HFF-Myc (cell line): Measurements from ENCODE around the gene PAX2.

ENCODE experiments used
- DNase-seq: peaks from one replicate; pipeline ENCODE4 v3.0.0-alpha.2; 2011; ENCODE audit warnings: low read depth; ENCODE audit errors: extremely low read depth
- H3K4me3 ChIP-seq: replicated peaks from 2 replicates; pipeline ENCODE4 v1.5.1; 2011; ENCODE audit warnings: low read depth, mild to moderate bottlenecking, control low read depth, low read length
- CTCF ChIP-seq: IDR thresholded peaks from 2 replicates; pipeline ENCODE4 v1.5.1; 2012; ENCODE audit warnings: mild to moderate bottlenecking, low read depth, low read length, control low read depth; ENCODE audit errors: missing control alignments

Gene PAX2

DNA sequence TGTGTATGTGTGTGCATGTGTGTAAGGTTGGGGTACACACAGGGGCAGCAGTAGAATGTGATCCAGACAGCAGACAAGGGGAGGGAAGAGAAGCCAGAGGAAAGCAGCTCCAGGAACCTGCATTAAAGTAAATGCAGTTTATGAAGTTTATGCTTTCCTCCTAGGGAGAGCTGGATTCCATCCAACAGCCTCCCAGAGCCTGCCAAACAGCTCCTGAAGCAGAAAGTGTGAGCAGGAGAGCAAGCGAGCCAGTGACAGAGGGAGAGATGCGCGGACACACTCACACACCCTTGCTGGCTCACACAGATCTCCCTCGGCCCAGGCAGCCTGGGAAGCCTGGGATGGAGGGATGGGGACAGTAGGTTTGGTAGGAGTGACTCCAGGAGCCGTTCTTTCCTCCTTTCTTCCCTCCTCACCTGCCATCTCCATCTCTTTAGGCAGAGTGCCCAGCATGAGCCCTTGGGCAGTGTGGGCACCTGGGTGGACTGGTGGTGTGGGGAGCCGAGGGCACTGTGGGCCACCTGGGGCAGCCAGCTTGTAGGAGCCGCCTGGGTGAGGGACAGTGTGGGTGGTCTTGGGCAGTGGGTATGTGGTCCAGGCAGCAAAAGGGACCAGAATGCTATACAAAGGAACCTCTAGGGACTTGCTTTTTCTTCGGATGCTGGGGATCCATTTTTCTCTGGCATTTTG lies 46.1 kb downstream of the PAX2 start:
- no peak for DNase-seq
- H3K4me3 ChIP-seq = no peak overlapping the region
- no peak for TF ChIP-seq CTCF

GRCh38 chr10:100792574-100792973 lies 47.2 kb downstream of the PAX2 start:
- TF ChIP-seq CTCF = no peak
- H3K4me3 ChIP-seq = no peak overlapping the region
- no peak for DNase-seq

DNA sequence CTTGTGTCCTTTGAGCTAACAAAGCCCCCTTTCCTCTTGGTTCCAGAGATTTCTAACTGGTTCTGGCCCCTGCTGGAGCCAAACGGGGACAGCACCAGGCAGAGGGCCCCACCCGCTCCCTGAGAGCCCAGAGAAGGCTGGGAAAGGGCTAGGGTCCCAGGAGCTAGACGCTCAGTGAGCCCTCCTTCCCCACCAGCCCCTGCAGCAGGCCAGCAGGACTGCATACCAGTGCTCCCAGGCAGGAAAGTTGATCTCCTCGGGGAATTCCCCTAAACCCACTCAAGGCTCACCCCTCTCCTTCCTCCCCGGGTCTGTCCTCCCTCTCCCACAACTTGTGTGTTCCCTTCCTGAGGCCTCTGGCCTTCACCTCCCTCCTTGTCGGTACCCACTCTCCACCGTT lies 47.7 kb downstream of the PAX2 start:
- H3K4me3 ChIP-seq = no peak overlapping the region
- DNase-seq = no peak
- no peak for TF ChIP-seq CTCF

DNA sequence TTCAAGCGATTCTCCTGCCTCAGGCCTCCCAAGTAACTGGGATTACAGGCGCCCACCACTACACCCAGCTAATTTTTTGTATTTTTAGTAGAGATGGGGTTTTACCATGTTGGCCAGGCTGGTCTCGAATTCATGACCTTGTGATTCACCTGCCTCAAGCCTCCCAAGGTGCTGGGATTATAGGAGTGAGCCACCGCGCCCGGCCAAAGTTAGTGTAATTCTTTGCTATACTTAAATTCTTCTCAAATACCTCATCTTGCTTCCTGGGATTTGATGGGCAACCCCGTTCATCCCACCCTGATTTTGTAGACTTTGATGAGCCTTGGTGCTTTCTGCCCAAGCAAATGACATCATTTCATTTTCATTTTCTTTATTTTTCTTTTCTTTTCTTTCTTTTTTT lies 54.5 kb downstream of the PAX2 start:
- DNase-seq = no peak
- H3K4me3 ChIP-seq = no peak overlapping the region

DNA sequence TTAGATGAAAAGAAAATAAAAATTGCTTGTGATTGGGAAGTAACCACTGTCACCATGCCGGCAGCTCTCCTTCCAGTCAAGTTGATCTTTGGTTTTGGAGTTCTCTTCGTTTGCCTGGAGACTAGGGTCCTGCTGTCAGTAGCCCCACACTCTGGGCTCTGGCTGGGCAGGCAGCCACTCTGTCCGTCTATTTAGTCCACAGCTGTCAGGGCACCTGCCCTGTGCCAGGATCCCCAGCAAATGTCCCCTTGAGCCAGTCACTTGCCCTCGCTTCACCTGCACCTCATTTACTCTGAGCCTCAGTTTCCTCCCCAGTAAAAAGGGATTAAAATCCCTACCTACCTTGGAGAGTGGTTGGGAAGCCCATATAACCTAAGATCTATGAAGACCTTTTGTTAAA lies 55.5 kb downstream of the PAX2 start:
- TF ChIP-seq CTCF = no peak
- no peak overlapping the region for H3K4me3 ChIP-seq
- no peak for DNase-seq

More for the DNA sequence above, 54.5 kb downstream of the PAX2 start:
- no peak for TF ChIP-seq CTCF

DNA sequence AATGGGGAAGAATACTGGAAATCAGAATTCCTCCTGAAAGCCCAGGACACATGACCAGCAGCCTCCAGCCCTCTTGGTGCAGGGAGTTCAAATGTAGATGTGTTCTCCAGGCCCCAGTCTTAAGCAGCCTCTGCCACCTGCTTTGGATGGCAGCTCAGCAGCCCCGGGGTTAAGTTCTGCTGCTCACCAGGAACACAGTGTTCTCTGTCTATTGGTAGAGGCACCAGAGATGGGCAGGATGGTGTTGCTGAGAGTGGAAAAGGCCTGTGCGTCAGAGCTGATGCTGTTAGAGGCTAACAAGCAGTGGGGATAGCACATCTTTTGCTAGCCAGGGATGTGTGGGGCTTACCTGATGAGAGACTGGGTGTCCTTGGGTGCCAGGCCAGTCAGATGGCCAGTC lies 56.8 kb downstream of the PAX2 start:
- DNase-seq = no peak
- H3K4me3 ChIP-seq = no peak overlapping the region
- TF ChIP-seq CTCF = no peak

GRCh38 chr10:100802607-100803006 lies 57.2 kb downstream of the PAX2 start:
- TF ChIP-seq CTCF = no peak
- H3K4me3 ChIP-seq = no peak overlapping the region
- DNase-seq = no peak
